Suppressor macrophage (primary cell): ENCODE data around the gene SFMBT2.
"Not testable (repeated sequence)": the region's sequence is repeated elsewhere in the genome, so short reads cannot be mapped to it uniquely, and the experiment has no call there.

Experiments
- DNase-seq, 4 experiments: peaks; one replicate each; pipeline ENCODE4 v3.0.0-alpha.2; 2020 to 2022

Gene SFMBT2

DNA sequence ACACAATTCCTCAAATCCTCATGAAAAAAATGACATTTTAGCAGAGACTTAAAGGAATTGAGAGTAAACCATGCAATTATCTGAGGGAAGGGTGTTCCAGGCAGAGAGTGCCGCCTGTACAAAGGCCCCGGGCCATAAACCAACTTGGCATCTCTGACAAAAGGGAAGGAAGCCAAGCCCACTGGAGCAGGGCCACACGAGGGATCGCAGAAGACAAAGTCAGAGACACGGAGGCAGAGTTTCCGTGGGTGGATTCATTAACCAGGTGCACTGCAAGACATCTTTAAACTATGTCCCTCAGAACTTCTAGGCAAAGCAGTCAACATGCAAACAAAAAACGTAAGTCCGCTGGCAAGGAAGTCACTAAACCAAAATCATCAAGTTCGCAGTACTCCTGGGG, 92.0 kb downstream of the SFMBT2 start:
- DNase-seq: peak in 3 of 4 experiments; percentile 29 to 49 (median 34)

DNA sequence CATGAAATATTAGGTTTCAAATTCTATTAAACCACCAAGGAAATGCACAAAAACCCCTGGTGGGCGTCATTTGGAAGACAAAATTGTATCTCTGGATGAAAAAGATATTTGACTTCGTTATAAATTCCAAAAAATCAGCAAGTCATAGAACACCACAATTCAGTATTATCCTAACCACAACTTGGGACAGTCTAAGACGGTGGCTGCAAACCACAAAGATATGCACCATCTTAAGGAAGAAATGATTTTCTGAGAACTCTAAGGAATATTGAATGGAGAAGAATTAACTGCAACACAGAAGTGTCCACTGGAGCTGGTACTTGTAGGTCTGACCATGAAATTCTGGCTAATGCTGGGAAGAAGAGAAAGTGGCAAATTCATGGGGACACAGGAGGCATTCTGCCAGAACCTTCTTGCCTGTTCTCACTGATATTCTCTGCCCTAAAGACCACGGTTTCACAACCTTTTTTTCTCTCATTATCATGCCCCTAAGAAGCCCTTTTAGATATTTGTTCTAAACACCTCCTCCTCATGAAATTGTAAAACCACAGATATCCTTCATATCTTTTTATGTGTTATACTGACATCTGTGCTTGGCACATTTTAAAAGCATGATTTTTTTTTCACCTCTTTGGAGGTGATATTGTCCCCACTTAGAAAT, 92.9 kb downstream of the SFMBT2 start:
- no peak for DNase-seq

DNA sequence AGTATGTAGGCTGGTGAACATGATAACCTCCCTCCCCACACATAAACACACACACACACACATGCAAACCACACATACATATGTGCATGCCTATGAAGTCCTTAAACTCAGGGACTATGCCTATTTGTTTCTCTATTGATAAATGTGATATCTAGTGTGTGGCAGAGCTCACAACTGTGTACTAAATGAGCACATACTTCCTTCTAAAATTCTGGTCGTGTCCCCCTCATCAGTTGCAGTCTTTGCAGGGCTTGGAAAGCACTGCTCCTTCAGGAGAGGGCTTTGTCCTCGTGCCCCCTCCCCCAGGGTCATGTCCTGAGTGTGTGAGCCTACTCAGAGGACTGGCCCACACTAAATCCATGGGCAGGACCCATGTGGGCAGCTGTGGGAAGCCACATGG, 94.0 kb downstream of the SFMBT2 start:
- DNase-seq: no peak

DNA sequence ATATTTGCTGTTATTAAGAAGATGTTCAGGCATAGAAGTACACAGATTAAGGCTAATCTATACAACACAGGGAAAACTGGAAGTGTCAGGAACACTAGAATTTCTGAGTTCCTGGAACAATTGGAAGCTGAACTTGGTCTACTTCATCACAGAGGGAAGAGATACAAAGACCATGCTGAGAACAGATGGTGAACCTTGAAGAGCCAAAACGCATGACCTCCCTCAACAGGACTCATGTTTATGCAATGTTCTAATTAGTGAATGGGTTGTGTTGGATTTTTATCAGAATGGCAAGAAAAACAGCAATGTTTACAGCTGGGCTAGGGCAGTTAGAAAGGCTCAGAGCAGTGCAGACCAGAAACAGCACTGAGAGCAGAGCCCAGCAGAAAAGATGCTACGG, 94.9 kb downstream of the SFMBT2 start:
- no peak for DNase-seq

DNA sequence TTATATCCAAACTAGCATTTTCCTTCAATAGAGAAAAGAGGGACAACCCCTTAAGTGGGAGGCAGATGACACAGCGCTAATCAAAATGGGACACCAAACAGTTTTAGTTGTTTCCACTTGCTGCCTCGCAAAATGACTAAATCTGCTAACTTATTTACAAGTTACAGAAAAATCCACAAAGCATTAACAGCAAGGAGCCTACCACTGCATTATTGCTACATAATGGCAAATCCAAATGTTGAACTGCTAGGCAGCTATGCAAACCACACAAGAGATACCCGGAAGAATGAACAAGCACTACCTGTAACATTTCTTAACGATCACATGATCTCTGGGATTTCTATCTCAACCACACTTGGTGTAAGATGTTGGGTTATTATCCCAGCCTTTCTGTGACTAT, 96.7 kb downstream of the SFMBT2 start:
- DNase-seq: peak in 1 of 4 experiments; percentile 19

DNA sequence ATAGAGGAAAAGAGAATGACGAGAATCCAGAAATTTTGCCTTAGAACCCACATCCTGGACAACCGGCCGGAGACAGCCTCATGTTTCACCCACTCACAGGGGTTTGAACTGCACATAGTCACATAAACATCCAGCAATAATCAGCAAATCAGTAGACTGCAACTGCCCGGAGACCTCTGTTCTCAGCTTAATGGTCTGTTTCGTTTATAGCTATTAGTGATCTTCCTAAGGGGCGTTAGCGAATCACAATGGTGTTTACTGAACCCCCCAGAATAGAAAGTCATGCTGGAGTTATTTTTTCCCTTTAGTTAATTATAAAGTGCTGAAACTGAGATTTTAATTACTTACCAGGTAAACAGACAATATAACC, 98.4 kb downstream of the SFMBT2 start:
- DNase-seq: no peak

DNA sequence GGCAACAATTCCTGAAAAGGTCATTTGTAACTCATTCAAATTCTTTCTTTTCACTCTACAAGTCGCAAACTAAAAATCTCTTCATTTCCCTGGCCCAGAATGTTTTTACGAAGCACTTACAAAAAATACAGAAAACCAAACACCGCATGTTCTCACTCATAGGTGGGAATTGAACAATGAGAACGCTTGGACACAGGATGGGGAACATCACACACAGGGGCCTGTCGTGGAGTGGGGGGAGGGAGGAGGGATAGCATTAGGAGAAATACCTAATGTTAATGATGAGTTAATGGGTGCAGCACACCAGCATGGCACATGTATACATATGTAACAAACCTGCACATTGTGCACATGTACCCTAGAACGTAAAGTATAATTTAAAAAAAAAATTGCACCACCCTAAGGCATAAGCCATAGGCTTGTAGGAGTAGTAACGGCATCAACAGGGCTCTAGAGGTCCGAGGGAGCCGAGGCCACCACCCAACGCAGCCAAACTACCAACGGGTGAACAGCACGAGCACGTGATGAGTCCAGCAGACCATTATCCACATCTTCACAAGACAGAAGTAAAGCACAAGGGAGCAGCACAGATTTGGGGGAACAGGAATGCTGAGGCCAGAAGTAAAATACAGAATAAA, 98.9 kb downstream of the SFMBT2 start:
- not testable (repeated sequence) for DNase-seq

DNA sequence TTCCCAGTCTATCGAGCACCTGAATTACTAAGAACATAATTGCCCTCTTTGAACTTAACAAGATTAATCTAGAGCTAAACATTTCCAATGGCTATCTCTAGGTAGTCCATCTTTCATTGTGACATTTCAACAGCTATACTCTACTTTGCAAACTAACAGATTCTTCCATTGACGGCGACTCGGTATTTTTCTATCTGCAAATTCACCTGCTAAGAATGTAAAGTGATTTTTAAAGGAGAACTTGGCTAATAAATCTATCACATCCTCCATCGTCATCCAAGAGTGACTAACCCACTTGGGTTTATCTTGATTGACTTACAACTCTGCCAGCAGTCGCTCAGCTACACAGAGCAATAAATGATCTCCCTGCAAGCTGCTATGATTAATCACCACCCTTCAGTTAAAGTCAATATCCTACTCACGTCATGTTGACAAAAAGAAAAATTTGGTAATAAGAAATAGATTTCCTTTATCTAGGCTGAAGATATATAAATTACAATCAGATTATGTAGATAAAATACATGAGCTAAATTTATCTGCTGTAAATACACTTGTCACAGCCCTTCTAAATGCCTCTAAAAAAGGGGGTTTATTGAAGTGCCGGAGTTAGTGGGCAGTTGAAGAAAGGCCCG, 99.5 kb downstream of the SFMBT2 start:
- DNase-seq: no peak

DNA sequence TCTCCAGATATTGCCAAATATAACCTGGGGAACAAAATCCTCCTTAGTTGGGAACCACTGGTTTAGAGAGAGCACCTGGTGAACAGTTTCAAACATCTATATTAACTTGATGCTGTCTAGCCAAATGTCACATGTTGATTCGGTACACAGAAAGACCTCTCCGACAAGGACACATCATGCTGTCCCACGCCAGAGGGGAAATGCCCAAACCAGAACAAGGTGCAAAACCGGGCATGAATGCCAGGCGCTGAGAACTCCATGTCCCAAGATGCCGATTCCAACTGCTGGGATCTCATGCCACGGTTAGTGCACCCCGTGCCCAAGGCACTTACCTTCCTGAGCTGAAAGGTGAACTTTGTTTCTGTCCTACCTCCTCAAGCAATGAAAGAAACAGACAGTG, 100.8 kb downstream of the SFMBT2 start:
- no peak for DNase-seq

DNA sequence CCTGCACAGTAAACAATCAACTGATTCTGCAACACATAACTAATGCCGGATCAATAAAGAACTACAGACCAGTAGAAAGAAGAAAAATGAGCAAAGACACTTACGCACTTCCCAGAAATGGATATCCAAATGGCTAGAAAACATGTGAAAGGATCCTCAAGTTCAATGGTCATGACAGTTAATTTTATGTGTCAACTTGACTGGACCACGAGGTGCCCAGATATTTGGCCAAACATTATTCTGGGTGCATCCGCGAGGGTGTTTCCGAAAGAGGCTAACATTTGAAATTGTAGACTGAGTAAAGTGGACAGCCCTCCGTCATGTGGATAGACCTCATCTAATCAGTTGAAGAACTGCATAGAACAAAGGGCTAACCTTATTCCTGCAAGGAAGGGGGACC, 102.0 kb downstream of the SFMBT2 start:
- DNase-seq: no peak

DNA sequence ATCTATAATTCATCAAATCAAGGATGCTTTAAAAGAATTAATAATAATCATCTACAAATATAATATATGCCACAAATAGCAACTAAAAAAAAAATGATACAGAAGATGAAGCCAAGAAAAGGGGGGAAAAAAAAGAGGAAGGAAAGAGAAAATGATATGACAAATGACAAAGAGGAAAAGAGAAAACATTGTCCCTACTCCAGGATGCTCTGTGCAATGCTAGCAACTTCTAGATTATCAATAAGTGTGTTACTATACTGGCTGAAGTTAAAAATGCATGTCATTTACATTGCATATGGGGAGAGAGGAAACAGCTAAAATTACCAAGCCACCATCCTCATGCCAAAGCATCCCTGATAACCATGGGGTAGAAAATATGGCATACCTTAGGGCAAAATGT, 104.2 kb downstream of the SFMBT2 start:
- DNase-seq: no peak

DNA sequence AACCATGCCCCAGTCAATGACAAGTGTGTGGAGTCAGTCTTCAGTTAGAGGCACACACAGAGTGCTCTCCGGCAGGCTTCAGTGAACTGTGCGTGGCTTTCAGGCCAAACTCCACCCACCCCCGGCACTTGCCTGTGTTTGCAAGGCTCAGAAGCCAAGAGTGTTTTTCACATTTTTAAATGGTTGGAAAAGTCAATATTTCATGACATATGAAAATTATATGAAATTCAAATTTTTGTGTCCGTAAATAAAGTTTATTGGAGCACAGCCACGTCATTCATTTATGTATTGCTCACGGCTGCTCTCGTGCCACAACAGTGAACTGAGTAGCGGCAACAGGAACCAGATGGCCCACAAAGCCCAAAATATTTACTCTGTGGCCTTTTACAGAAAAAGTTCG, 104.7 kb downstream of the SFMBT2 start:
- peak in 2 of 4 experiments; percentile 19 to 25 for DNase-seq

DNA sequence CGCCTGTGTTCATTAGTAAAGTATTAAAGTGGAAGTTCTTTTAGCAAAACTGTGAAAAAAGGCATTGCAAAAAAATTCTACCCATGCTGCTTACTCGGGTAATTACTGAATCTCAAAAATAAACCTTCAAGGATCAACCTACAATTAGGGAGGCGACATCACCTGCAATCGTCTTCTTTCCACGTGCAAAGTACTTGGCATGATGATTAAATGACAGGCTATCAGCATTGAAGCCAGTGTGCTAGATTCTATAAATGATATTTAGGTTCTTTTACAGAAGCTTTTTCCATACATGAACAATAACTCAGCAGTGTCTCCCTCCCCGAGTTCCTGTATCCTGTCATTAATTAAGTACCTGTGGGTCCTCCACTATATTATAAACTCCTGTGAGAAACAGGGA, 105.8 kb downstream of the SFMBT2 start:
- DNase-seq: no peak

DNA sequence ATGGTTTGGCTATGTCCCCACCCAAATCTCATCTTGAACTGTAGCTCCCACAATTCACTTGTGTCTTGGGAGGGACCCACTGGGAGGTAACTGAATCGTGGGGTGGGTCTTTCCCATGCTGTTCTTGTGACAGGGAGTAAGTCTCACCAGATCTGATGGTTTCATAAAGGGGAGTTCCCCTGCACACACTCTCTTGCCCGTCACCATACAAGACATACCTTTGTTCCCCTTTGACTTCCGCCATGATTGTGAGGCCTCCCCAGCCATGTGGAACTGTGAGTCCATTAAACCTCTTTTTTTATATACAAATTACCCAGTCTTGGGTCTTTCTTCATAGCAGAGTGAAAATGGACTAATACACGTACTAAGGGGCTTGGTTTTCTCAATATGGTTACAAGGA, 106.7 kb downstream of the SFMBT2 start:
- DNase-seq: no peak

DNA sequence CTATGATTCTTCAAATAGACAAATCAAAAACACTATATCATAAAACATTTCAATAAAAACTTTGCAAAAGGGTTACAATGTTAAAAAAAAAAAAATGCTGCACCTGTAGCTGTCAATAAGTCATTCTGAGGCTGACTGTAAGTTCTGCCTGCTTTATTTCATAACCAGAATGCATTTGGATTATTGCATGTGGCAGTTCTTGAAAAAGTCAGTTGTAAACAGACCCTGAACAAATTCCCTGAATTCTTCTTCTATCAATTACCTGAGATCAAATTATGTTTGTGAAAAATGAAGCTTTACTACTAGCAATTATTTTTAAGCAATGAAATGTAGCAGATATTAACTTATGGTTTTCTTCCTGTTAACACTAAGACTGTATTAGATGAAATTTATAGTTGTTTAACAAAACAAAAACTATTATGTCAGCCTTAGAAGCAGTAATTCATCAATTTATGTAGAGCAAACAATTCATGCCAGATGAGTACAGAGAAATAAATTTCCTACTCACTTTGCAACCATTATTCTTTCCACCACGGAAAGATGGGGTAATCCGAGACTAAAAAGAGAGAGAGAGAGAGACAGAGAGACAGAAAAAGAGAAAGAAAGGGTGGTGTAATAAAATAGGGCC, 107.8 kb downstream of the SFMBT2 start:
- DNase-seq: no peak

DNA sequence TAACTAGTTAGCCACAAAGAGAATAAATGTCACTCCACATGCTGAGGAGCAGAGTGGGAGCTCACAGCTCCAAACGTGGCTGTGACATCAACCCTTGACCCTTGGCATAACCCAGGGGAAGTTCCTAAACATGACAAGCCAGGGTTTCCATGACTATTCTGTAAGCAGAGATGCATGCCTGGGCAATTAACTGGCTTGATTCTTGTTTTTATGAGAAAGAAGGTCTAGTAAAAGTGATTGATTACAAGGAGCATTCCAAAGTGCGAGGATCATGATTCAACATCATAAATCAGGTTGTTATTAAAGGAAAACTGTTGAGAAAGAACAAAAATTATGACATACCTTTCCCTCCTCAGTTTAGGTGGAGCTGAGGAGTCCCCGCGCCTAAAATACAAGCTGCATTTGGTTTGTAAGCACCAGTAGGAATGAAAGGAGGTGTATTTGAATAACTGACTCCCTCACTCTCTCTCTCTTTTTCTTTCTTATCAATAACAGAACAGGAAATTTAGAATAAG, 108.4 kb downstream of the SFMBT2 start:
- DNase-seq: peak; percentile 31 to 70 (median 56)

DNA sequence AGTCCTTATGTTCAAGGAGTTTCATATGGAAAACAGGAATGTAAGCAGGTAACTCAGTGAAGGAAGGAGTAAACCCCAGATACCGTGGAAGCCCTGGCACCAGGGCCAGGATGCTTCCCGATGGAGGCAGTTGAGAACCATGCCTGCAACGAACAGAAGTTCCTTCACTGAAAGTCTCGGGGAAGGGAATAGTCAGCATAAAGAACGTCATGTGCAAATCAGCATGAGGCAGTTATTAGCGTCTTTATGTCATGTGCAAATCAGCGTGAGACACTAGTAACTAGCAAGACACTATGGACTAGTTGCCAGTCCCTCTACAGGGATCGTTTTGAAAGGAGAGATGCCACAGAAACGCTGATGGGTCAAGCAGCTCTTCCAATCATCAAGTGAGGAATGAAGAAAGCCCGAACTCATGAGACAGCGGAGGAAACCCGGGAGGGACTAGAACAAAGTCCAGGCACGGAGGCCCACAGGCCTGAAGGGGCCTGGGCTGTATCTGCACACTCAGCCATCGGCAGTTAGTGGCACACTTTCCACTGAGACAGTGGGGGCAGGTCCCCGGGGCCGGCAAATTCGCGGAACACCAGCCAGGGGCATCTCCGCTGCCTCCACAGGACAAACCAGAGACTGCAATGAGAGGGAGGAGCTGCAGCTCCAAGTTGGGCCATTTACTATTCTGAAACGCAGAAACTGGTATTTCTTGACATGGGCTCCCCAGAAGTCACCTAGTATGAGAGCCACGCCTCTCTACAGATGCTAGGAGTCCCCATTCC, 109.6 kb downstream of the SFMBT2 start:
- no peak for DNase-seq

DNA sequence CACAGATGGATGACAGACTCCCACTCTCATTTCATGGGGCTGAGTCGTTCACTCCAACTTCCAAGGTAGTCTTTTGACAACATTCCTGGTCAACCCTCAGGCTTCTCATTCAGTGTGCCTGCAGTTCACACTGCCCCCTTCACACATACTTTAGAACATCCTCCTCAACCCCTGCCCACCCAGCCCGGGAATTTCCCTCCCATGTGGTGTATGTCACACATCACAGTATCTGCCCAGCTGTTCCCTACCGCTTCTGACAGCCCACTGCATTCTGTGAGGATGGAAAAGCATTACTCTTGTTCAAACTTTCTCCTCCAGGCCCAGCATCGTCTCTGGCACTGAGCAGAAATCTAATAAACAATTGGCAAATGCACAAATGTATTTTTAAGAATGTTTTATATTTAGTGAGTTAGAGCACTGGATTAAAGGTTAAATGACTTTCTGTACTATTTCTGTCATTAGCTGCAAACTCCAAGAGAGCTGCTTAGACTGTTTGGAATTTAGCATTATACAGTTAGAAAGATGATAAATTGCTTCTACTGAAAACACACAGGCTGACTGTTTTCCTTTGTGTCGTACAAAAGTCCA, 110.4 kb downstream of the SFMBT2 start:
- peak in 2 of 4 experiments; percentile 11 to 22 for DNase-seq

DNA sequence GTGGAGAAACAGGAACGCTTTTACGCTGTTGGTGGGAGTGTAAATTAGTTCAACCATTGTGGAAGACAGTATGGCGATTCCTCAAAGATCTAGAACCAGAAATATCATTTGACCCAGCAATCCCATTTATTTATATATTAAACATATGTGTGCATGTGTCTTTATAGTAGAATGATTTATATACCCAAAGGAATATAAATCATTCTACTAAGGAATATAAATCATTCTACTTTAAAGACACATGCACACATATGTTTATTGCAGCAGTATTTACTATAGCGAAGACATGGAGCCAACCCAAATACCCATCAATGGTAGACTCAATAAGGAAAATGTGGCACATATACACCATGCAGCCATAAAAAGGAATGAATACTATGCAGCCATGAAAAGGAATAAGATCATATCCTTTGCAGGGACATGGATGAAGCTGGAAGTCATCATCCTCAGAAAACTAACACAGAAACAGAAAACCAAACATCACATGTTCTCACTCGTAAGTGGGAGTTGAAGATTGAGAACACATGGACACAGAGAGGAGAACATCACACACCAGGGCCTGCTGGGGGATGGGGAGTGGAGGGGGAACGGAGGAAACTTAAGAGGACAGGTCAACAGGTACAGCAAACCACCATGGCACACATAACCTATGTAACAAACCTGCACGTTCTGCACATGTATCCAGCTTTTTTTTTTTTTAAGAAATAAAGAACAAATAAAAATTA, 111.1 kb downstream of the SFMBT2 start:
- DNase-seq: not testable (repeated sequence)

DNA sequence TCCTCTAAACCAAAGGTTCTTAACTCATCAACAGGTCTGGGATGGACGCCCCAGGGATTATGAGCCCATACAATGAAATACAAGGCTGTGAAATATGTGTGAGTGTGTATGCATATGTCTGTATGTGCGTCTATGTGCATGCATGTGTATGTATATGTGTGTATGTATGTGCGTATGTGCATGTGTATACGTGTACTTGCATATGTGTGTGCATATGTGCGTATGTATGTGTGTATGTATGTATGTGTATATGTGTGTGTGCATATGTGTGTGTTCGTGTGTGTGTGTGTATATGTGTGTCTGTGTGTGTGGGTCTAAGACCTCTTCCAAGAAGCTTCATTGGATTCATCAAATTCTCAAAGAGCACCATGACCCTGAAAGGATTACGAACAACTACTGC, 112.3 kb downstream of the SFMBT2 start:
- no peak for DNase-seq

DNA sequence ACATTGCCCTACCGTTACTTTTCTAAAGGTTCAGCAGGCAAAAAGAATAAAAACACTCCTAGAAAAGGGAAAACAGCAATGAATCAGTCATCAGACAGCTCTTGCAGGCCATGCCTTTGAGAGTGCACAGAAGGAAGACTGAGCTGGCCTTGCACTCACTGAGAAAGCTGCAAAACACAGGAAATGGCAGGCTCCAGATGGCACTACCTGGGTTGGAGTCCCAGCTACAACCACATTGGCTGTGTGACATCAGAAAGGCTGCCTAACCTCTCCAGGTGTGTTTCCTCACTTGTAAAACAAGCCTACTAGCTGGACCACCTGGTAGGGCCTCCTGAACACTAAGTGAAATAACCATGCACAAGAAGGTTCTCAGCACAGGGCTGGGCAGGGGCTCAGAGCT, 113.7 kb downstream of the SFMBT2 start:
- no peak for DNase-seq

DNA sequence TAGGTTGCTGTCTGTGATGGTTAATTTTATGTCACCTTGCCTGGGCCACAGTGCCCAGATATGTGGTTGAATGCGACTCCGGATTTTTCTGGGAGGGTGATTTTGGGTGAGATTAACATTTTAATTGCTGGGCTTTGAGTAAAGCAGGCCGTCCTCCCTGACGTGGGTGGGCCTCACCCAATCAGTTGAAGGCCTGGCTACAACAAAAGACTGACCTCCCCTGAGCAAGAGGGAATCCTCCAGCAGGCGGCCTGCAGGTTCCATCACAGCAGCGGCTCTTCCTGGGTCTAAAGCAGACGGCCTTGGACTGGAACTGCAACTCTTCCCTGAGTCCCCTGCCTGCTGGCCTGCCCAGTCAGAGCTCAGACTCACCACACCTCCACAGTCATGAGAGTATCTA, 114.2 kb downstream of the SFMBT2 start:
- no peak for DNase-seq
